Smooth muscle cell (in vitro differentiated cells): ENCODE results near the gene NUP107. TPM values are rescaled to one million over a fixed set of nuclear protein-coding genes. Genes with fewer than 3 reads are reported as not detected.

Experiments
- DNase-seq: peaks from one replicate; lab custom pipeline; 2025; ENCODE audit not compliant: unreplicated experiment; lab: John Stamatoyannopoulos, UW
- H2AFZ ChIP-seq: fragments of 200-600 bp; sonication (generic); 2 replicates; pipeline ENCODE4 v1.6.0; 2016; ENCODE audit warnings: antibody characterized with exemption, low read depth, mild to moderate bottlenecking
- H3F3A ChIP-seq: fragments of 200-600 bp; sonication (generic); 2 replicates; pipeline ENCODE4 v1.6.0; 2017; ENCODE audit warnings: antibody characterized with exemption, low read depth
- H3K27ac ChIP-seq: fragments of 200-600 bp; sonication (generic); 2 replicates; pipeline ENCODE4 v1.5.1; 2016; ENCODE audit warnings: low read depth, mild to moderate bottlenecking
- H3K27me3 ChIP-seq: fragments of 200-600 bp; sonication (generic); 2 replicates; pipeline ENCODE4 v1.6.1; 2016; ENCODE audit warnings: low read depth, mild to moderate bottlenecking
- H3K36me3 ChIP-seq: fragments of 200-600 bp; sonication (generic); 2 replicates; pipeline ENCODE4 v1.5.1; 2016; ENCODE audit warnings: low read depth
- H3K4me1 ChIP-seq: fragments of 200-600 bp; sonication (generic); 2 replicates; pipeline ENCODE4 v1.5.1; 2016; ENCODE audit warnings: low read depth
- H3K4me2 ChIP-seq: fragments of 200-600 bp; sonication (generic); 2 replicates; pipeline ENCODE4 v1.6.0; 2016; ENCODE audit warnings: mild to moderate bottlenecking
- H3K4me3 ChIP-seq: fragments of 200-600 bp; sonication (generic); 2 replicates; pipeline ENCODE4 v1.5.1; 2016; ENCODE audit warnings: mild to moderate bottlenecking
- H3K79me2 ChIP-seq: fragments of 200-600 bp; sonication (generic); 2 replicates; pipeline ENCODE4 v1.6.0; 2016; ENCODE audit warnings: low read depth, mild to moderate bottlenecking
- H3K9ac ChIP-seq: fragments of 200-600 bp; sonication (generic); 2 replicates; pipeline ENCODE4 v1.6.0; 2016; ENCODE audit warnings: low read depth
- H3K9me3 ChIP-seq: fragments of 200-600 bp; sonication (generic); replicated peaks from 2 replicates; pipeline ENCODE4 v1.5.1; 2016; ENCODE audit warnings: low read depth
- H4K20me1 ChIP-seq: fragments of 200-600 bp; sonication (generic); 2 replicates; pipeline ENCODE4 v1.6.0; 2016; ENCODE audit warnings: low read depth
- CTCF ChIP-seq: fragments of 200-600 bp; sonication (generic); IDR thresholded peaks from 2 replicates; pipeline ENCODE4 v1.5.1; 2017; ENCODE audit warnings: borderline replicate concordance, mild to moderate bottlenecking, antibody characterized with exemption; ENCODE audit not compliant: insufficient read depth, poor library complexity, severe bottlenecking
- WGBS: methylation state at CpG from one replicate; pipeline ENCODE4 v1.1.7; 2016; ENCODE audit warnings: low lambda C conversion rate; 5-methylcytosine and 5-hydroxymethylcytosine counted together
- polyA plus RNA-seq: library from polyadenylated mRNA; unstranded; fragments of >200 nt; fragmentation: Nextera tagmentation; extraction: Ambion mirVana; gene quantifications from 2 replicates; pipeline ENCODE4 v1.2.1, GENCODE V29; 2016
- total RNA-seq: library from RNA; depleted of rRNA; stranded (reverse); fragments of >200 nt; gene quantifications from 2 replicates; pipeline ENCODE4 v1.2.3, GENCODE V29; 2014

Gene NUP107
- total and polyA plus RNA-seq, 2 experiments from 2014 or later = 39.9 to 51.1 TPM

- TF ChIP-seq CTCF = no peak
- Histone ChIP-seq H3K27ac (no peak overlapping the region), H3K9me3 (no peaks in the 10 kb centered on the region), H2AFZ (no peak overlapping the region), H3K27me3 (no peaks in the 10 kb centered on the region), H3K4me2 (no peak overlapping the region), H3K4me3 (no peak overlapping the region), H3K9ac (no peak overlapping the region), H3K79me2 (no peaks in the 10 kb centered on the region), H3F3A (no peaks in the 10 kb centered on the region), H3K4me1 (no peaks in the 10 kb centered on the region), H4K20me1 (no peaks in the 10 kb centered on the region), H3K36me3 (no peaks in the 10 kb centered on the region)
- no peak for DNase-seq
Measured at GRCh38 chr12:68779280-68779679, 92.5 kb downstream of the NUP107 start.

GRCh38 chr12:68780731-68781130 is 94.0 kb downstream of the NUP107 start:
- Histone ChIP-seq H3K4me3 (no peak overlapping the region), H3K36me3 (no peaks in the 10 kb centered on the region), H3K27ac (peak overlapping the region; percentile 51), H3K79me2 (no peaks in the 10 kb centered on the region), H4K20me1 (no peaks in the 10 kb centered on the region), H3K4me1 (no peaks in the 10 kb centered on the region), H3K9ac (no peak overlapping the region), H3K4me2 (no peak overlapping the region), H3K9me3 (no peaks in the 10 kb centered on the region), H3K27me3 (no peaks in the 10 kb centered on the region), H3F3A (no peaks in the 10 kb centered on the region), H2AFZ (no peak overlapping the region)
- DNase-seq = no peak
- 56% methylated on average over 6 of the region's 6 CpGs for WGBS
- no peak for TF ChIP-seq CTCF

- Histone ChIP-seq H3K4me1 (peaks cover under 1% of the 10 kb centered on the region), H3K79me2 (no peaks in the 10 kb centered on the region), H3K27me3 (no peaks in the 10 kb centered on the region), H2AFZ (no peak overlapping the region), H3K9me3 (no peaks in the 10 kb centered on the region), H3K36me3 (no peaks in the 10 kb centered on the region), H3F3A (no peaks in the 10 kb centered on the region), H3K4me3 (no peak overlapping the region), H3K4me2 (no peak overlapping the region), H4K20me1 (no peaks in the 10 kb centered on the region), H3K9ac (no peak overlapping the region), H3K27ac (no peak overlapping the region)
- 86% methylated on average over 6 of the region's 6 CpGs for WGBS
- DNase-seq = no peak
- no peak for TF ChIP-seq CTCF
Measured at GRCh38 chr12:68781728-68782127, 95.0 kb downstream of the NUP107 start.

- Histone ChIP-seq H3K9me3 (no peaks in the 10 kb centered on the region), H3K79me2 (no peaks in the 10 kb centered on the region), H3F3A (peaks cover 4% of the 10 kb centered on the region), H3K27me3 (no peaks in the 10 kb centered on the region), H3K9ac (no peak overlapping the region), H3K4me2 (no peak overlapping the region), H3K27ac (no peak overlapping the region), H2AFZ (no peak overlapping the region), H4K20me1 (no peaks in the 10 kb centered on the region), H3K36me3 (no peaks in the 10 kb centered on the region), H3K4me3 (no peak overlapping the region), H3K4me1 (peaks cover 10% of the 10 kb centered on the region)
- 51% methylated on average over 8 of the region's 8 CpGs for WGBS
- no peak for TF ChIP-seq CTCF
- DNase-seq = no peak
Measured at GRCh38 chr12:68784015-68784414, 97.2 kb downstream of the NUP107 start.
